Spleen (tissue), 7 donors: ENCODE data around the gene UNC119.

Experiments
- POLR2A ChIP-seq, 3 donors: fragments of 450-650 bp; IDR thresholded peaks; one replicate each; pipeline ENCODE4 v1.5.1; 2017; ENCODE audit warnings: antibody characterized with exemption in 3 of 3, mild to moderate bottlenecking in 1 of 3
- POLR2AphosphoS5 ChIP-seq, 3 donors: sonication (generic); formaldehyde crosslinking; IDR thresholded peaks; one replicate each; pipeline ENCODE4 v1.5.1; 2017; ENCODE audit warnings: antibody characterized with exemption in 3 of 3
- TF ChIP-seq, protein P1 (sequence below), 11 experiments: fragments of 200-600 bp in 7 of 11; fragments of 450-650 bp in 4 of 11; sonication (generic) in 4 of 11; IDR thresholded peaks in 8 of 11; conservative IDR thresholded peaks in 3 of 11; 1 replicate in 7 of 11; 2 replicates in 4 of 11; pipeline versions ENCODE4 v1.4.0 to v1.8.0; 2016 to 2021; ENCODE audit warnings: antibody characterized with exemption in 11 of 11, inconsistent platforms in 4 of 11, mild to moderate bottlenecking in 1 of 11
- donor health status: DM: no; HTN: no; CAD: no; lungs with moderate emphysema.
- donor health status: DM: no; HTN: no; CAD: no.
- donor health status: DM: no; HTN: no; CAD: no.

DNA sequence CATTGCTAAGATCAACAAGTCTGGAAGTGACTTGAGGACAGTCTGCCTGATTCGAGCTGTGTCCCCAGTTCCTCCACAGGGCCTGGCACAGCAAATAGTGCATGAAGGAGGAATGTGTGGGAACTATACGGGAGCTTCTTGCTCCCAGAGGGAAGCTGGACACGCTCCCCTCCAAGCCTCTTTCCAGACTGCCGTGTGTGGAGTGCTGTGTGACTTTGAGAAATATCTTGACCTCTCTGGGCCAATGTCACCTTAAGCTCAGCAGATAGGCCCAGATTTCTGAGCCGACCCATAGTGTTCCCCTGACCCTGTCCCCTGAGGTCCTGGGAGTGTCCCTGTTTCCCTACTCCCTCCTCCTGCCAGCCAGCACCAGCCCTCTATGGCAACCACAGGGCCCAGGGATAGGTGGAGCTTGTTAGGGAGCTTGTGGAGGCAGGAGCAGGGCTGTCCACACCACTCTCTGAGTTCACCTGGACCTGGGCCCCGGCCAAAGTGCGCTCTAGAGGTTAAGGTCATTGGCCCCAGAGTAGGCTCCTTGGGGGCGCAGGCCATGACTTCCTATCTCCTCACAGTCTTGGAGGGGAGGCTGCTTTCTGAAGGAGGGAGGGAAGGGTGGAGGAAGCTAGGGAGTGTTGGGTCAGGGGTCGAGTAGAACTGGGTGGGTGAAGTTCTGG, 52.6 kb downstream of the UNC119 start:
- TF ChIP-seq POLR2A (IDR thresholded peaks at IDR 0.05) (no peak), POLR2AphosphoS5 (IDR thresholded peaks at IDR 0.05) (no peak)
- TF ChIP-seq, protein P1, sequence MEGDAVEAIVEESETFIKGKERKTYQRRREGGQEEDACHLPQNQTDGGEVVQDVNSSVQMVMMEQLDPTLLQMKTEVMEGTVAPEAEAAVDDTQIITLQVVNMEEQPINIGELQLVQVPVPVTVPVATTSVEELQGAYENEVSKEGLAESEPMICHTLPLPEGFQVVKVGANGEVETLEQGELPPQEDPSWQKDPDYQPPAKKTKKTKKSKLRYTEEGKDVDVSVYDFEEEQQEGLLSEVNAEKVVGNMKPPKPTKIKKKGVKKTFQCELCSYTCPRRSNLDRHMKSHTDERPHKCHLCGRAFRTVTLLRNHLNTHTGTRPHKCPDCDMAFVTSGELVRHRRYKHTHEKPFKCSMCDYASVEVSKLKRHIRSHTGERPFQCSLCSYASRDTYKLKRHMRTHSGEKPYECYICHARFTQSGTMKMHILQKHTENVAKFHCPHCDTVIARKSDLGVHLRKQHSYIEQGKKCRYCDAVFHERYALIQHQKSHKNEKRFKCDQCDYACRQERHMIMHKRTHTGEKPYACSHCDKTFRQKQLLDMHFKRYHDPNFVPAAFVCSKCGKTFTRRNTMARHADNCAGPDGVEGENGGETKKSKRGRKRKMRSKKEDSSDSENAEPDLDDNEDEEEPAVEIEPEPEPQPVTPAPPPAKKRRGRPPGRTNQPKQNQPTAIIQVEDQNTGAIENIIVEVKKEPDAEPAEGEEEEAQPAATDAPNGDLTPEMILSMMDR (IDR thresholded peaks at IDR 0.05 in 8 of 11, conservative IDR thresholded peaks at IDR 0.05 in 3 of 11): no peak
